ENCODE data around the gene NCKAP5.

The NCKAP5 gene

GRCh38 chr2:132752421-132753206 lies 815.6 kb downstream of the NCKAP5 start:
- no peak for DNase-seq (ENCODE audit: low spot score)

GRCh38 chr2:132751836-132752235 lies 816.4 kb downstream of the NCKAP5 start:
- DNase-seq (ENCODE audit: low spot score), result no peak

- DNase-seq (ENCODE audit: low spot score), result no peak
Observed at GRCh38 chr2:132750606-132751005, 817.7 kb downstream of the NCKAP5 start.

- DNase-seq (ENCODE audit: low spot score), result no peak
Observed at GRCh38 chr2:132747046-132747445, 821.2 kb downstream of the NCKAP5 start.

GRCh38 chr2:132741754-132742153 lies 826.5 kb downstream of the NCKAP5 start:
- DNase-seq (ENCODE audit: low spot score), result no peak

GRCh38 chr2:132740081-132740720 lies 828.1 kb downstream of the NCKAP5 start:
- DNase-seq (ENCODE audit: low spot score), result no peak

- no peak for DNase-seq (ENCODE audit: low spot score)
Observed at GRCh38 chr2:132738223-132738622, 830.0 kb downstream of the NCKAP5 start.

- DNase-seq (ENCODE audit: low spot score), result no peak
Observed at GRCh38 chr2:132736059-132736458, 832.2 kb downstream of the NCKAP5 start.

GRCh38 chr2:132734961-132735360 lies 833.3 kb downstream of the NCKAP5 start:
- DNase-seq (ENCODE audit: low spot score), result no peak

- DNase-seq (ENCODE audit: low spot score), result no peak
Observed at GRCh38 chr2:132733094-132733493, 835.2 kb downstream of the NCKAP5 start.

- DNase-seq (ENCODE audit: low spot score), result no peak
Observed at GRCh38 chr2:132732694-132733093, 835.6 kb downstream of the NCKAP5 start.

- DNase-seq (ENCODE audit: low spot score), result no peak
Observed at GRCh38 chr2:132731441-132731840, 836.8 kb downstream of the NCKAP5 start.

GRCh38 chr2:132730611-132731010 lies 837.7 kb downstream of the NCKAP5 start:
- DNase-seq (ENCODE audit: low spot score), result no peak

- DNase-seq (ENCODE audit: low spot score), result no peak
Observed at GRCh38 chr2:132729522-132729921, 838.7 kb downstream of the NCKAP5 start.

- no peak for DNase-seq (ENCODE audit: low spot score)
Observed at GRCh38 chr2:132726155-132726554, 842.1 kb downstream of the NCKAP5 start.

GRCh38 chr2:132725748-132726147 lies 842.5 kb downstream of the NCKAP5 start:
- DNase-seq (ENCODE audit: low spot score), result no peak

- DNase-seq (ENCODE audit: low spot score), result no peak
Observed at GRCh38 chr2:132725148-132725547, 843.1 kb downstream of the NCKAP5 start.

- no peak for DNase-seq (ENCODE audit: low spot score)
Observed at GRCh38 chr2:132721938-132722337, 846.3 kb downstream of the NCKAP5 start.

- DNase-seq (ENCODE audit: low spot score), result no peak
Observed at GRCh38 chr2:132720393-132720792, 847.9 kb downstream of the NCKAP5 start.

- DNase-seq (ENCODE audit: low spot score), result no peak
Observed at GRCh38 chr2:132719480-132719879, 848.8 kb downstream of the NCKAP5 start.

GRCh38 chr2:132716954-132717353 lies 851.3 kb downstream of the NCKAP5 start:
- DNase-seq (ENCODE audit: low spot score), result no peak

- no peak for DNase-seq (ENCODE audit: low spot score)
Observed at GRCh38 chr2:132715386-132716351, 852.6 kb downstream of the NCKAP5 start.

All from SW480 (cell line).